PC-9 (cell line): ENCODE data around the gene ATP2B2.

Experiments
- CTCF ChIP-seq: fragments of 200-600 bp; sonication (generic); conservative IDR thresholded peaks from 2 replicates; pipeline ENCODE4 v1.6.1; 2017; ENCODE audit warnings: mixed run types, antibody characterized with exemption, mild to moderate bottlenecking, moderate library complexity
- EZH2 ChIP-seq: fragments of 200-600 bp; sonication (generic); IDR thresholded peaks from 2 replicates; pipeline ENCODE4 v1.8.0; 2017; ENCODE audit warnings: antibody characterized with exemption, low read depth

- no peak for TF ChIP-seq CTCF
- no peak for TF ChIP-seq EZH2
These were observed 22.1 kb upstream of the ATP2B2 start for GRCh38 chr3:10527295-10528001.
